ENCODE measurements around the gene SYNGAP1.

SYNGAP1 gene

GRCh38 chr6:33383427-33384185 lies 36.3 kb upstream of the SYNGAP1 start:
- no peak for TF ChIP-seq EZH2phosphoT487 (IDR thresholded peaks at IDR 0.05; ENCODE audit: low read depth)
- TF ChIP-seq, protein P1, sequence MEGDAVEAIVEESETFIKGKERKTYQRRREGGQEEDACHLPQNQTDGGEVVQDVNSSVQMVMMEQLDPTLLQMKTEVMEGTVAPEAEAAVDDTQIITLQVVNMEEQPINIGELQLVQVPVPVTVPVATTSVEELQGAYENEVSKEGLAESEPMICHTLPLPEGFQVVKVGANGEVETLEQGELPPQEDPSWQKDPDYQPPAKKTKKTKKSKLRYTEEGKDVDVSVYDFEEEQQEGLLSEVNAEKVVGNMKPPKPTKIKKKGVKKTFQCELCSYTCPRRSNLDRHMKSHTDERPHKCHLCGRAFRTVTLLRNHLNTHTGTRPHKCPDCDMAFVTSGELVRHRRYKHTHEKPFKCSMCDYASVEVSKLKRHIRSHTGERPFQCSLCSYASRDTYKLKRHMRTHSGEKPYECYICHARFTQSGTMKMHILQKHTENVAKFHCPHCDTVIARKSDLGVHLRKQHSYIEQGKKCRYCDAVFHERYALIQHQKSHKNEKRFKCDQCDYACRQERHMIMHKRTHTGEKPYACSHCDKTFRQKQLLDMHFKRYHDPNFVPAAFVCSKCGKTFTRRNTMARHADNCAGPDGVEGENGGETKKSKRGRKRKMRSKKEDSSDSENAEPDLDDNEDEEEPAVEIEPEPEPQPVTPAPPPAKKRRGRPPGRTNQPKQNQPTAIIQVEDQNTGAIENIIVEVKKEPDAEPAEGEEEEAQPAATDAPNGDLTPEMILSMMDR (IDR thresholded peaks at IDR 0.05; ENCODE audit: low read depth, low read length), result no peak
- Histone ChIP-seq H4K20me1 (ENCODE audit: insufficient read depth, low read length) (no peaks in the 10 kb centered on the region), H3K4me1 (ENCODE audit: low read length) (no peaks in the 10 kb centered on the region), H3K9ac (ENCODE audit: low read length) (no peak overlapping the region), H3K4me3 (ENCODE audit: low read length) (no peak overlapping the region), H3K4me2 (ENCODE audit: low read length) (no peak overlapping the region), H3K36me3 (replicated peaks; ENCODE audit: low read depth, low read length) (no peaks in the 10 kb centered on the region), H3K27ac (ENCODE audit: low read length) (no peak overlapping the region), H2AFZ (ENCODE audit: low read depth, low read length) (no peak overlapping the region), H3K27me3 (ENCODE audit: low read depth, low read length) (no peaks in the 10 kb centered on the region), H3K9me3 (ENCODE audit: insufficient read depth, low read length) (no peaks in the 10 kb centered on the region), H3K79me2 (ENCODE audit: low read length) (no peaks in the 10 kb centered on the region)

- Histone ChIP-seq H2AFZ (ENCODE audit: low read depth, low read length) (no peak overlapping the region), H3K9ac (ENCODE audit: low read length) (no peak overlapping the region), H3K36me3 (replicated peaks; ENCODE audit: low read depth, low read length) (no peaks in the 10 kb centered on the region), H3K27ac (ENCODE audit: low read length) (no peak overlapping the region), H3K4me2 (ENCODE audit: low read length) (no peak overlapping the region), H4K20me1 (ENCODE audit: insufficient read depth, low read length) (no peaks in the 10 kb centered on the region), H3K79me2 (ENCODE audit: low read length) (no peaks in the 10 kb centered on the region), H3K9me3 (ENCODE audit: insufficient read depth, low read length) (no peaks in the 10 kb centered on the region), H3K27me3 (ENCODE audit: low read depth, low read length) (no peaks in the 10 kb centered on the region), H3K4me1 (ENCODE audit: low read length) (no peaks in the 10 kb centered on the region), H3K4me3 (ENCODE audit: low read length) (no peak overlapping the region)
- no peak for TF ChIP-seq EZH2phosphoT487 (IDR thresholded peaks at IDR 0.05; ENCODE audit: low read depth)
- TF ChIP-seq, protein P1 (IDR thresholded peaks at IDR 0.05; ENCODE audit: low read depth, low read length), result no peak
These were observed 35.3 kb upstream of the SYNGAP1 start for GRCh38 chr6:33384581-33385020.

- Histone ChIP-seq H2AFZ (ENCODE audit: low read depth, low read length) (no peak overlapping the region), H3K4me1 (ENCODE audit: low read length) (peaks cover 26% of the 10 kb centered on the region), H3K36me3 (replicated peaks; ENCODE audit: low read depth, low read length) (peaks cover 16% of the 10 kb centered on the region), H3K4me2 (ENCODE audit: low read length) (no peak overlapping the region), H3K4me3 (ENCODE audit: low read length) (no peak overlapping the region), H3K27me3 (ENCODE audit: low read depth, low read length) (no peaks in the 10 kb centered on the region), H3K9me3 (ENCODE audit: insufficient read depth, low read length) (no peaks in the 10 kb centered on the region), H4K20me1 (ENCODE audit: insufficient read depth, low read length) (peaks cover 10% of the 10 kb centered on the region), H3K27ac (ENCODE audit: low read length) (no peak overlapping the region), H3K9ac (ENCODE audit: low read length) (no peak overlapping the region), H3K79me2 (ENCODE audit: low read length) (peaks cover 35% of the 10 kb centered on the region)
- TF ChIP-seq EZH2phosphoT487 (IDR thresholded peaks at IDR 0.05; ENCODE audit: low read depth), result no peak
- TF ChIP-seq, protein P1 (IDR thresholded peaks at IDR 0.05; ENCODE audit: low read depth, low read length), result no peak
These were observed 29.7 kb upstream of the SYNGAP1 start for GRCh38 chr6:33390173-33390572.

DNA sequence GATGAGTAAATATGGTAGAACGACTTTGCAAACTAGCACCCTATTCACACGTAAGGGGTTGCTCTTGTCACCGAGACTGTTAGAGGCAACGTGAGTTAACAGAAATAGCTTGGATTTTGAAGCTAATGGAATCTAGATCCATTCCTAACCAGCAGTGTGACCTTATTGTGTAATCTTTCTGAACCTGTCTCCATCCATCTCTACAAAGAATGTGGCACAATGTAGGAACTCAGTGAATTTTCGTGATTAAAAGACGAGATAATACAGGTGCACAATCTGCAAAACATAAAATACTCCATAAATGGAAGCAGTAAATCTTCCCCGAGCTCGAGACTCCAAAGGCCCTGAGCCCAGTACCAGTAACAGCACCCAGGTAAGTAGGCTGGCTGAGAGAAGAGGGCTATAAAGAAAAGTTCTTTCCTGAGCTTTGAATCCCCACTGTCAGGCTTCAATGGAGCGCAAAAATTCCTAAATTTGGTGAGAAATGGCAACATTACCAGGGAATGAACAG lies 29.0 kb upstream of the SYNGAP1 start:
- H3K79me2 ChIP-seq (ENCODE audit: low read length), result peaks cover 41% of the 10 kb centered on the region
- peak overlapping the region; percentile 79 for H2AFZ ChIP-seq (ENCODE audit: low read depth, low read length)
- no peaks in the 10 kb centered on the region for H3K9me3 ChIP-seq (ENCODE audit: insufficient read depth, low read length)
- no peaks in the 10 kb centered on the region for H3K27me3 ChIP-seq (ENCODE audit: low read depth, low read length)
- peaks cover 16% of the 10 kb centered on the region for H3K36me3 ChIP-seq (replicated peaks; ENCODE audit: low read depth, low read length)
- peak overlapping the region; percentile 85 for H3K4me2 ChIP-seq (ENCODE audit: low read length)
- peak overlapping the region; percentile 82 for H3K27ac ChIP-seq (ENCODE audit: low read length)
- TF ChIP-seq, protein P1 (IDR thresholded peaks at IDR 0.05; ENCODE audit: low read depth, low read length), result no peak
- TF ChIP-seq EZH2phosphoT487 (IDR thresholded peaks at IDR 0.05; ENCODE audit: low read depth), result no peak
- peak overlapping the region; percentile 75 for H3K4me3 ChIP-seq (ENCODE audit: low read length)
- H3K9ac ChIP-seq (ENCODE audit: low read length), result peak overlapping the region; percentile 69
- peaks cover 29% of the 10 kb centered on the region for H3K4me1 ChIP-seq (ENCODE audit: low read length)
- peaks cover 12% of the 10 kb centered on the region for H4K20me1 ChIP-seq (ENCODE audit: insufficient read depth, low read length)

All from OCI-LY3 (cell line).